HL-60 (cell line): Measurements from ENCODE around the gene LRRC8D.

Experiments used
- POLR2AphosphoS5 ChIP-seq: IDR thresholded peaks from 2 replicates; pipeline ENCODE4 v1.6.1; 2012; ENCODE audit warnings: low read depth
- TF ChIP-seq, protein P1 (sequence below): IDR thresholded peaks from one replicate; pipeline ENCODE4 v1.5.1; 2011; ENCODE audit warnings: low read length, control low read depth, inconsistent platforms; ENCODE audit not compliant: insufficient read depth

- TF ChIP-seq, protein P1, sequence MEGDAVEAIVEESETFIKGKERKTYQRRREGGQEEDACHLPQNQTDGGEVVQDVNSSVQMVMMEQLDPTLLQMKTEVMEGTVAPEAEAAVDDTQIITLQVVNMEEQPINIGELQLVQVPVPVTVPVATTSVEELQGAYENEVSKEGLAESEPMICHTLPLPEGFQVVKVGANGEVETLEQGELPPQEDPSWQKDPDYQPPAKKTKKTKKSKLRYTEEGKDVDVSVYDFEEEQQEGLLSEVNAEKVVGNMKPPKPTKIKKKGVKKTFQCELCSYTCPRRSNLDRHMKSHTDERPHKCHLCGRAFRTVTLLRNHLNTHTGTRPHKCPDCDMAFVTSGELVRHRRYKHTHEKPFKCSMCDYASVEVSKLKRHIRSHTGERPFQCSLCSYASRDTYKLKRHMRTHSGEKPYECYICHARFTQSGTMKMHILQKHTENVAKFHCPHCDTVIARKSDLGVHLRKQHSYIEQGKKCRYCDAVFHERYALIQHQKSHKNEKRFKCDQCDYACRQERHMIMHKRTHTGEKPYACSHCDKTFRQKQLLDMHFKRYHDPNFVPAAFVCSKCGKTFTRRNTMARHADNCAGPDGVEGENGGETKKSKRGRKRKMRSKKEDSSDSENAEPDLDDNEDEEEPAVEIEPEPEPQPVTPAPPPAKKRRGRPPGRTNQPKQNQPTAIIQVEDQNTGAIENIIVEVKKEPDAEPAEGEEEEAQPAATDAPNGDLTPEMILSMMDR = no peak
- TF ChIP-seq POLR2AphosphoS5 = no peak
These were observed 152.8 kb downstream of the LRRC8D start for GRCh38 chr1:89973471-89974127.
